SK-N-SH (cell line): ENCODE measurements around the gene SHCBP1L.

Experiments used
- CHD2 ChIP-seq: fragments of 150-350 bp; IDR thresholded peaks from 2 replicates; pipeline ENCODE4 v1.6.1; 2018; ENCODE audit warnings: low read length; ENCODE audit not compliant: partially characterized antibody
- EP300 ChIP-seq, 2 experiments: IDR thresholded peaks; 2 replicates each; pipeline versions ENCODE4 v1.4.0 to v1.6.1; 2012; ENCODE audit warnings: borderline replicate concordance in 1 of 2, low read depth in 1 of 2, low read length in 1 of 2
- EZH2phosphoT487 ChIP-seq: fragments of 200-600 bp; sonication (generic); IDR thresholded peaks from 2 replicates; pipeline ENCODE4 v1.6.1; 2017; ENCODE audit warnings: low read depth, mixed run types, mild to moderate bottlenecking, antibody characterized with exemption, moderate library complexity, borderline replicate concordance
- JUND ChIP-seq: IDR thresholded peaks from 2 replicates; pipeline ENCODE4 v1.4.0; 2012
- MAX ChIP-seq: IDR thresholded peaks from 2 replicates; pipeline ENCODE4 v1.4.0; 2012; ENCODE audit warnings: low read depth
- POLR2AphosphoS5 ChIP-seq: IDR thresholded peaks from 2 replicates; pipeline ENCODE4 v1.6.1; 2012; ENCODE audit warnings: low read depth, low read length
- RAD21 ChIP-seq: IDR thresholded peaks from 2 replicates; pipeline ENCODE4 v1.6.1; 2012; ENCODE audit warnings: mild to moderate bottlenecking, low read length
- SMC3 ChIP-seq: IDR thresholded peaks from 2 replicates; pipeline ENCODE4 v1.6.1; 2012; ENCODE audit warnings: low read depth, low read length, improper control_type of control experiment
- TAF1 ChIP-seq: IDR thresholded peaks from 2 replicates; pipeline ENCODE4 v1.6.1; 2012; ENCODE audit warnings: low read depth, mild to moderate bottlenecking, low read length, moderate library complexity, borderline replicate concordance
- TEAD4 ChIP-seq: IDR thresholded peaks from 2 replicates; pipeline ENCODE4 v1.4.0; 2012; ENCODE audit warnings: mild to moderate bottlenecking, borderline replicate concordance; ENCODE audit not compliant: insufficient read depth
- USF2 ChIP-seq: fragments of 150-350 bp; IDR thresholded peaks from 2 replicates; pipeline ENCODE4 v1.6.1; 2017; ENCODE audit warnings: antibody characterized with exemption, low read length, low read depth, borderline replicate concordance
- ZBTB33 ChIP-seq: IDR thresholded peaks from 2 replicates; pipeline ENCODE4 v1.4.0; 2012; ENCODE audit warnings: low read depth, borderline replicate concordance
- TF ChIP-seq, protein P1 (sequence below): fragments of 200-600 bp; sonication (generic); IDR thresholded peaks from 2 replicates; pipeline ENCODE4 v1.6.1; 2017; ENCODE audit warnings: antibody characterized with exemption, mild to moderate bottlenecking, moderate library complexity

GRCh38 chr1:182974506-182975191, 21.7 kb upstream of the SHCBP1L start:
- TF ChIP-seq SMC3: no peak
- TF ChIP-seq, protein P1, sequence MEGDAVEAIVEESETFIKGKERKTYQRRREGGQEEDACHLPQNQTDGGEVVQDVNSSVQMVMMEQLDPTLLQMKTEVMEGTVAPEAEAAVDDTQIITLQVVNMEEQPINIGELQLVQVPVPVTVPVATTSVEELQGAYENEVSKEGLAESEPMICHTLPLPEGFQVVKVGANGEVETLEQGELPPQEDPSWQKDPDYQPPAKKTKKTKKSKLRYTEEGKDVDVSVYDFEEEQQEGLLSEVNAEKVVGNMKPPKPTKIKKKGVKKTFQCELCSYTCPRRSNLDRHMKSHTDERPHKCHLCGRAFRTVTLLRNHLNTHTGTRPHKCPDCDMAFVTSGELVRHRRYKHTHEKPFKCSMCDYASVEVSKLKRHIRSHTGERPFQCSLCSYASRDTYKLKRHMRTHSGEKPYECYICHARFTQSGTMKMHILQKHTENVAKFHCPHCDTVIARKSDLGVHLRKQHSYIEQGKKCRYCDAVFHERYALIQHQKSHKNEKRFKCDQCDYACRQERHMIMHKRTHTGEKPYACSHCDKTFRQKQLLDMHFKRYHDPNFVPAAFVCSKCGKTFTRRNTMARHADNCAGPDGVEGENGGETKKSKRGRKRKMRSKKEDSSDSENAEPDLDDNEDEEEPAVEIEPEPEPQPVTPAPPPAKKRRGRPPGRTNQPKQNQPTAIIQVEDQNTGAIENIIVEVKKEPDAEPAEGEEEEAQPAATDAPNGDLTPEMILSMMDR: no peak
- no peak for TF ChIP-seq RAD21
- TF ChIP-seq MAX: no peak
- no peak for TF ChIP-seq POLR2AphosphoS5
- no peak for TF ChIP-seq ZBTB33
- TF ChIP-seq USF2: no peak
- TF ChIP-seq JUND: no peak
- no peak for TF ChIP-seq EP300 (IDR thresholded peaks at IDR 0.05; ENCODE audit: borderline replicate concordance in 1 of 2, low read depth in 1 of 2, low read length in 1 of 2)
- no peak for TF ChIP-seq TAF1
- no peak for TF ChIP-seq CHD2
- TF ChIP-seq TEAD4: no peak
- no peak for TF ChIP-seq EZH2phosphoT487
